IPS-18c (cell line): Measurements from ENCODE around the gene ZNF778.
"Not testable (repeated sequence)": the region's sequence is repeated elsewhere in the genome, so short reads cannot be mapped to it uniquely, and the experiment has no call there.

ENCODE experiments used
- H3K4me3 ChIP-seq: 2 replicates; pipeline ENCODE4 v1.7.0; 2013; ENCODE audit warnings: low read depth, mild to moderate bottlenecking, low read length, moderate library complexity; ENCODE audit not compliant: insufficient read depth
- H3K9me3 ChIP-seq: one replicate; pipeline ENCODE4 v1.6.1; 2013; ENCODE audit warnings: mild to moderate bottlenecking, low read length, moderate library complexity; ENCODE audit not compliant: control insufficient read depth, insufficient read depth

Gene ZNF778

GRCh38 chr16:89257757-89258465, 40.4 kb downstream of the ZNF778 start:
- H3K4me3 ChIP-seq = no peak overlapping the region
- peaks cover 2% of the 10 kb centered on the region for H3K9me3 ChIP-seq

- H3K9me3 ChIP-seq, H3K4me3 ChIP-seq: not testable (repeated sequence)
These were observed 42.4 kb downstream of the ZNF778 start for GRCh38 chr16:89259901-89260300.

GRCh38 chr16:89261691-89262563, 44.4 kb downstream of the ZNF778 start:
- Histone ChIP-seq H3K9me3 (peaks cover 2% of the 10 kb centered on the region), H3K4me3 (no peak overlapping the region)

- Histone ChIP-seq H3K4me3 (no peak overlapping the region), H3K9me3 (peaks cover 2% of the 10 kb centered on the region)
These were observed 47.5 kb downstream of the ZNF778 start for GRCh38 chr16:89264800-89265550.

- Histone ChIP-seq H3K9me3 (peaks cover 2% of the 10 kb centered on the region), H3K4me3 (no peak overlapping the region)
These were observed 48.1 kb downstream of the ZNF778 start for GRCh38 chr16:89265647-89266046.

- H3K9me3 ChIP-seq = peaks cover 2% of the 10 kb centered on the region
- H3K4me3 ChIP-seq = no peak overlapping the region
These were observed 49.1 kb downstream of the ZNF778 start for GRCh38 chr16:89266521-89267134.

- not testable (repeated sequence) for H3K9me3 ChIP-seq, H3K4me3 ChIP-seq
These were observed 50.2 kb downstream of the ZNF778 start for GRCh38 chr16:89267746-89268145.

GRCh38 chr16:89268585-89268984, 51.1 kb downstream of the ZNF778 start:
- H3K4me3 ChIP-seq = no peak overlapping the region
- no peaks in the 10 kb centered on the region for H3K9me3 ChIP-seq

GRCh38 chr16:89268987-89269735, 51.7 kb downstream of the ZNF778 start:
- no peak overlapping the region for H3K4me3 ChIP-seq
- H3K9me3 ChIP-seq = no peaks in the 10 kb centered on the region

GRCh38 chr16:89269805-89270665, 52.5 kb downstream of the ZNF778 start:
- H3K4me3 ChIP-seq = no peak overlapping the region

GRCh38 chr16:89270666-89271345, 53.3 kb downstream of the ZNF778 start:
- Histone ChIP-seq H3K9me3 (no peaks in the 10 kb centered on the region), H3K4me3 (no peak overlapping the region)

More at GRCh38 chr16:89269805-89270665, 52.5 kb downstream of the ZNF778 start:
- H3K9me3 ChIP-seq = no peaks in the 10 kb centered on the region

- Histone ChIP-seq H3K4me3 (no peak overlapping the region), H3K9me3 (no peaks in the 10 kb centered on the region)
These were observed 55.1 kb downstream of the ZNF778 start for GRCh38 chr16:89272631-89273030.

- Histone ChIP-seq H3K9me3 (no peaks in the 10 kb centered on the region), H3K4me3 (no peak overlapping the region)
These were observed 56.4 kb downstream of the ZNF778 start for GRCh38 chr16:89273741-89274472.

- H3K9me3 ChIP-seq = no peaks in the 10 kb centered on the region
- H3K4me3 ChIP-seq = no peak overlapping the region
These were observed 57.2 kb downstream of the ZNF778 start for GRCh38 chr16:89274561-89275283.
